GM12878 (cell line): ENCODE results near the gene CMC4. TPM values are rescaled to one million over a fixed set of nuclear protein-coding genes. Genes with fewer than 3 reads are reported as not detected.
A peak's percentile ranks its signal among the peaks of the same experiment; 100 is the strongest.

Experiments
- BCL11A ChIP-seq: IDR thresholded peaks from 2 replicates; pipeline ENCODE4 v1.6.1; 2011; ENCODE audit warnings: low read depth, low read length
- BRCA1 ChIP-seq: IDR thresholded peaks from 2 replicates; pipeline ENCODE4 v1.6.1; 2011; ENCODE audit warnings: low read depth, low read length, improper control_type of control experiment
- IKZF1 ChIP-seq: fragments of 450-650 bp; conservative IDR thresholded peaks from 2 replicates; pipeline ENCODE4 v1.6.1; 2017; ENCODE audit warnings: antibody characterized with exemption, mild to moderate bottlenecking
- IRF4 ChIP-seq: IDR thresholded peaks from 2 replicates; pipeline ENCODE4 v1.6.1; 2011; ENCODE audit warnings: low read depth, low read length
- NR2F1 ChIP-seq: fragments of 450-650 bp; conservative IDR thresholded peaks from 2 replicates; pipeline ENCODE4 v1.6.1; 2017; ENCODE audit warnings: mild to moderate bottlenecking
- PML ChIP-seq: IDR thresholded peaks from 2 replicates; pipeline ENCODE4 v1.6.1; 2012; ENCODE audit warnings: low read length, inconsistent platforms
- POLR2AphosphoS5 ChIP-seq: IDR thresholded peaks from 2 replicates; pipeline ENCODE4 v1.6.1; 2011; ENCODE audit warnings: mild to moderate bottlenecking, low read length, inconsistent platforms
- STAT3 ChIP-seq: IDR thresholded peaks from 2 replicates; pipeline ENCODE4 v1.6.1; 2011; ENCODE audit warnings: low read depth, low read length, improper control_type of control experiment
- TCF3 ChIP-seq: IDR thresholded peaks from 2 replicates; pipeline ENCODE4 v1.6.1; 2012; ENCODE audit warnings: low read depth, mild to moderate bottlenecking, low read length, borderline replicate concordance; ENCODE audit not compliant: insufficient read depth
- WRNIP1 ChIP-seq: IDR thresholded peaks from 2 replicates; pipeline ENCODE4 v1.6.1; 2011; ENCODE audit warnings: low read depth, low read length, improper control_type of control experiment, borderline replicate concordance
- YY1 ChIP-seq: IDR thresholded peaks from 2 replicates; pipeline ENCODE4 v1.6.1; 2011; ENCODE audit warnings: low read depth, mild to moderate bottlenecking, low read length
- polyA plus RNA-seq, 11 experiments: library from polyadenylated mRNA; depleted of rRNA in 4 of 11; unstranded in 6 of 11; stranded (reverse) in 5 of 11; fragments of >200 nt; fragmentation: Nextera tagmentation in 4 of 11; fragmentation: Illumina TruSeq in 1 of 11; extraction: Ambion mirVana in 4 of 11; extraction: Trizol in 1 of 11; gene quantifications; 1 replicate in 1 of 11; 2 replicates in 10 of 11; pipeline versions ENCODE4 v1.2.1 to v1.2.3, GENCODE V29; 2011 to 2016; ENCODE audit warnings: inconsistent platforms in 2 of 11, missing spikeins in 2 of 11, low read depth in 1 of 11
- total RNA-seq, 4 experiments: library from RNA; depleted of rRNA in 3 of 4; stranded (reverse); fragments of >200 nt in 3 of 4; fragmentation: Illumina TruSeq in 1 of 4; extraction: Trizol in 1 of 4; gene quantifications; 2 replicates each; pipeline versions ENCODE4 v1.2.1 to v1.2.3, GENCODE V29; 2013 to 2021
- TF ChIP-seq, protein P1 (sequence below): fragments of 450-650 bp; IDR thresholded peaks from 2 replicates; pipeline ENCODE4 v1.6.1; 2017; ENCODE audit warnings: low read depth, mild to moderate bottlenecking, moderate library complexity

CMC4 gene
- total and polyA plus RNA-seq, 10 of the 15 experiments (the other 5 are each of a cell fraction or from before 2014, with no cell fraction given) = 5.8 to 36.4 (median 21.0) TPM

DNA sequence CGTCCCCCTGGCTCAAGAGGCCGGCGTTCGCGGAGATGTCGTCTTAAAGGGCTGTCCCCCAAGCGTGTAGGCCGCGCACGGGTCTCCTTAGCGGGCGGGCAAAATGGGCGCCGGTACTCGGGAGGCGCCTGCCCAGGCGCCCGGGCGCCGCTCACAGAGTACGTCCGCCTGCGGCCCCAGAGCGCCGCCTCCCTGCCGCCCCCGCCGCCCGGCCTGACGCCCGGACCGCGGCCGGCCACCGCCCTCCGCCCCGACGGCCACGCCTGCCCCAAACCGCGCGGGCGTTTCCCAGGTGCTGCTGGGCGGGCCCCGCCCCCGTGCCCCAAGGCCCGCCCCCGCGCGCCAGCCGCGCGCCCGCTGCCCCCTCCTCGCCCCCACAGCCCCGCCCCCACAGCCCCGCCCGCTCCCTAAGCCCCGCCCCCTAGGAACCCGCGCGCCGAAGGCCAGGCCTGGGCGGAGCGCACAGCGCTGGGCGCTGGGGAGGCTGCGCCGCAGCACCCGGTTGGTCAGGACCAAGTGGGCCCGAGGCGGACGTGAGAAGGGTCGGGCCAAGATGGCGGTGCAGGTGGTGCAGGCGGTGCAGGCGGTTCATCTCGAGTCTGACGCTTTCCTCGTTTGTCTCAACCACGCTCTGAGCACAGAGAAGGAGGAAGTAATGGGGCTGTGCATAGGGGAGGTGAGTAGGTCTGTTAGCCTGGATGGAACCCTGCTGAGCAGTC is at the start of gene CMC4, which contains the start of the genes BRCC3 and MTCP1 (continued):
- TF ChIP-seq IKZF1 (peak; percentile 37; the same call in 1 of the 2 replicates), POLR2AphosphoS5 (peak; percentile 64; the same call in 1 of the 2 replicates), TCF3 (0 out of 2 replicates have a peak, but pooled peaks have one; percentile 7), BRCA1 (no peak), IRF4 (no peak), WRNIP1 (no peak), YY1 (peak; percentile 93), BCL11A (no peak), NR2F1 (0 out of 2 replicates have a peak, but pooled peaks have one; percentile 17), PML (peak; percentile 17; the same call in 1 of the 2 replicates), STAT3 (no peak)
- TF ChIP-seq, protein P1, sequence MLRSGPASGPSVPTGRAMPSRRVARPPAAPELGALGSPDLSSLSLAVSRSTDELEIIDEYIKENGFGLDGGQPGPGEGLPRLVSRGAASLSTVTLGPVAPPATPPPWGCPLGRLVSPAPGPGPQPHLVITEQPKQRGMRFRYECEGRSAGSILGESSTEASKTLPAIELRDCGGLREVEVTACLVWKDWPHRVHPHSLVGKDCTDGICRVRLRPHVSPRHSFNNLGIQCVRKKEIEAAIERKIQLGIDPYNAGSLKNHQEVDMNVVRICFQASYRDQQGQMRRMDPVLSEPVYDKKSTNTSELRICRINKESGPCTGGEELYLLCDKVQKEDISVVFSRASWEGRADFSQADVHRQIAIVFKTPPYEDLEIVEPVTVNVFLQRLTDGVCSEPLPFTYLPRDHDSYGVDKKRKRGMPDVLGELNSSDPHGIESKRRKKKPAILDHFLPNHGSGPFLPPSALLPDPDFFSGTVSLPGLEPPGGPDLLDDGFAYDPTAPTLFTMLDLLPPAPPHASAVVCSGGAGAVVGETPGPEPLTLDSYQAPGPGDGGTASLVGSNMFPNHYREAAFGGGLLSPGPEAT = peak; percentile 27; the same call in 1 of the 2 replicates
- TF ChIP-seq, all 136 proteins: peak for 16
